ENCODE measurements around the gene PNPLA3. TPM values are rescaled to one million over a fixed set of nuclear protein-coding genes. Genes with fewer than 3 reads are reported as not detected.

The PNPLA3 gene
- total and polyA plus RNA-seq, 7 donors = 1.3 TPM; not detected in 6

- Histone ChIP-seq H3K36me3 (peaks cover 29 to 89% (median 57%) of the 10 kb centered on the region in 4 donors), H3K27me3 (no peaks in the 10 kb centered on the region), H3K4me1 (no peaks in the 10 kb centered on the region), H3K9me3 (no peaks in the 10 kb centered on the region), H3K4me3 (no peak overlapping the region), H3K27ac (no peak overlapping the region)
- 95% methylated on average over 7 of the region's 7 CpGs for WGBS, 2 donors
- TF ChIP-seq CTCF (IDR thresholded peaks at IDR 0.05) = no peak
- TF ChIP-seq POLR2AphosphoS5 (IDR thresholded peaks at IDR 0.05) = no peak
- no peak for TF ChIP-seq EP300 (IDR thresholded peaks at IDR 0.05)
- TF ChIP-seq POLR2A (IDR thresholded peaks at IDR 0.05) = no peak
- DNase-seq = no peak
- intact Hi-C loops (cut with DNase I) = no loop called here
Observed at GRCh38 chr22:43967069-43967468, 43.5 kb downstream of the PNPLA3 start.

GRCh38 chr22:43968614-43969013 is 45.0 kb downstream of the PNPLA3 start:
- no peaks in the 10 kb centered on the region for H3K4me1 ChIP-seq
- H3K4me3 ChIP-seq = no peak overlapping the region
- H3K27ac ChIP-seq = no peak overlapping the region
- intact Hi-C loops (cut with DNase I) = no loop called here
- peaks cover 38 to 99% (median 64%) of the 10 kb centered on the region in 4 donors for H3K36me3 ChIP-seq
- 97 to 98% methylated on average over 7 of the region's 7 CpGs for WGBS, 2 donors
- no peak for TF ChIP-seq CTCF (IDR thresholded peaks at IDR 0.05)
- DNase-seq = peak; percentile 4
- H3K9me3 ChIP-seq = no peaks in the 10 kb centered on the region
- H3K27me3 ChIP-seq = no peaks in the 10 kb centered on the region

- Histone ChIP-seq H3K27ac (no peak overlapping the region), H3K36me3 (peaks cover 35 to 99% (median 64%) of the 10 kb centered on the region in 4 donors), H3K9me3 (no peaks in the 10 kb centered on the region), H3K4me3 (no peak overlapping the region), H3K4me1 (no peaks in the 10 kb centered on the region), H3K27me3 (no peaks in the 10 kb centered on the region)
- TF ChIP-seq POLR2A (IDR thresholded peaks at IDR 0.05) (no peak), EP300 (IDR thresholded peaks at IDR 0.05) (no peak), CTCF (IDR thresholded peaks at IDR 0.05) (no peak), POLR2AphosphoS5 (IDR thresholded peaks at IDR 0.05) (no peak)
- intact Hi-C loops (cut with DNase I) = no loop called here
- peak; percentile 38 for DNase-seq
- WGBS, 2 donors = 90 to 97% methylated on average over 19 of the region's 19 CpGs
Observed at GRCh38 chr22:43969021-43969878, 45.6 kb downstream of the PNPLA3 start.

- Histone ChIP-seq H3K27me3 (no peaks in the 10 kb centered on the region), H3K36me3 (peaks cover 28 to 99% (median 62%) of the 10 kb centered on the region in 4 donors), H3K27ac (no peak overlapping the region), H3K9me3 (no peaks in the 10 kb centered on the region), H3K4me3 (no peak overlapping the region), H3K4me1 (no peaks in the 10 kb centered on the region)
- 71 to 83% methylated on average over 8 of the region's 8 CpGs for WGBS, 2 donors
- peak; percentile 41 for DNase-seq
- intact Hi-C loops (cut with DNase I) = no loop called here
- TF ChIP-seq CTCF (IDR thresholded peaks at IDR 0.05) (no peak), EP300 (IDR thresholded peaks at IDR 0.05) (no peak), POLR2AphosphoS5 (IDR thresholded peaks at IDR 0.05) (no peak), POLR2A (IDR thresholded peaks at IDR 0.05) (no peak)
Observed at GRCh38 chr22:43969989-43970755, 46.6 kb downstream of the PNPLA3 start.
